Renal cortex interstitium (tissue), 11 donors: ENCODE data around the gene FLNA. TPM values are rescaled to one million over a fixed set of nuclear protein-coding genes. Genes with fewer than 3 reads are reported as not detected.

ENCODE experiments used
- DNase-seq, 11 donors: peaks; one replicate each; pipeline ENCODE4 v3.0.0-alpha.2; 2013; ENCODE audit warnings: low read depth in 9 of 11, low spot score in 4 of 11; ENCODE audit errors: extremely low read depth in 1 of 11
- polyA plus RNA-seq, 3 donors: library from polyadenylated mRNA; unstranded; fragments of 120-200 nt; gene quantifications; one replicate each; pipeline ENCODE4 v1.2.1, GENCODE V29; 2013; ENCODE audit not compliant: insufficient read length in 3 of 3

The FLNA gene
- polyA plus RNA-seq, 3 donors = 412 to 595 (median 545) TPM

- no peak for DNase-seq
Observed at GRCh38 chrX:154367474-154368308, 6.7 kb downstream of the FLNA start.

GRCh38 chrX:154366666-154367055 is 7.8 kb downstream of the FLNA start:
- DNase-seq = no peak

- no peak for DNase-seq
Observed at GRCh38 chrX:154365997-154366665, 8.3 kb downstream of the FLNA start.

GRCh38 chrX:154365052-154365600 is 9.3 kb downstream of the FLNA start:
- no peak for DNase-seq

- DNase-seq = no peak
Observed at GRCh38 chrX:154363706-154364439, 10.6 kb downstream of the FLNA start.

GRCh38 chrX:154362085-154362742 is 12.2 kb downstream of the FLNA start:
- no peak for DNase-seq

GRCh38 chrX:154360155-154360713 is 14.2 kb downstream of the FLNA start:
- no peak for DNase-seq

GRCh38 chrX:154359362-154360154 is 14.9 kb downstream of the FLNA start:
- DNase-seq = no peak

- no peak for DNase-seq
Observed at GRCh38 chrX:154358829-154359228, 15.6 kb downstream of the FLNA start.

- DNase-seq = no peak
Observed at GRCh38 chrX:154358011-154358410, 16.4 kb downstream of the FLNA start.

GRCh38 chrX:154357205-154357604 is 17.2 kb downstream of the FLNA start:
- no peak for DNase-seq

- DNase-seq = no peak
Observed at GRCh38 chrX:154356596-154356995, 17.8 kb downstream of the FLNA start.

GRCh38 chrX:154355776-154356140 is 18.7 kb downstream of the FLNA start:
- no peak for DNase-seq

GRCh38 chrX:154355094-154355775 is 19.2 kb downstream of the FLNA start:
- DNase-seq = no peak

GRCh38 chrX:154354516-154354915 is 19.9 kb downstream of the FLNA start:
- DNase-seq = no peak

GRCh38 chrX:154354013-154354412 is 20.4 kb downstream of the FLNA start:
- no peak for DNase-seq

- no peak for DNase-seq
Observed at GRCh38 chrX:154353172-154353843, 21.1 kb downstream of the FLNA start.
